Stimulated activated CD8-positive, alpha-beta memory T cell treated with anti-CD3 and anti-CD28 coated beads, Interleukin-4, amount 100 ng/mL, for 24 hours (primary cell): ENCODE results near the gene ITPK1.

Experiments
- DNase-seq: peaks from one replicate; pipeline ENCODE4 v3.0.0-alpha.2; 2020; ENCODE audit warnings: low read depth

The ITPK1 gene

GRCh38 chr14:92988786-92989755 is 126.7 kb downstream of the ITPK1 start:
- DNase-seq: no peak

GRCh38 chr14:92987713-92988510 is 127.8 kb downstream of the ITPK1 start:
- no peak for DNase-seq

- DNase-seq: no peak
Measured at GRCh38 chr14:92987148-92987570, 128.6 kb downstream of the ITPK1 start.

- DNase-seq: no peak
Measured at GRCh38 chr14:92986254-92987147, 129.2 kb downstream of the ITPK1 start.

GRCh38 chr14:92985521-92985920 is 130.2 kb downstream of the ITPK1 start:
- no peak for DNase-seq

- no peak for DNase-seq
Measured at GRCh38 chr14:92984896-92985295, 130.8 kb downstream of the ITPK1 start.

- DNase-seq: no peak
Measured at GRCh38 chr14:92984082-92984788, 131.5 kb downstream of the ITPK1 start.

GRCh38 chr14:92982956-92983355 is 132.8 kb downstream of the ITPK1 start:
- no peak for DNase-seq

GRCh38 chr14:92981726-92982125 is 134.0 kb downstream of the ITPK1 start:
- no peak for DNase-seq

- no peak for DNase-seq
Measured at GRCh38 chr14:92980866-92981265, 134.9 kb downstream of the ITPK1 start.

- DNase-seq: no peak
Measured at GRCh38 chr14:92978229-92979021, 137.3 kb downstream of the ITPK1 start.

- DNase-seq: no peak
Measured at GRCh38 chr14:92976268-92976667, 139.5 kb downstream of the ITPK1 start.

GRCh38 chr14:92974541-92975345 is 141.0 kb downstream of the ITPK1 start:
- no peak for DNase-seq

GRCh38 chr14:92973798-92974372 is 141.8 kb downstream of the ITPK1 start:
- DNase-seq: no peak

- peak; percentile 14 for DNase-seq
Measured at GRCh38 chr14:92973261-92973797, 142.4 kb downstream of the ITPK1 start.

GRCh38 chr14:92971601-92972180 is 144.0 kb downstream of the ITPK1 start:
- DNase-seq: no peak

- no peak for DNase-seq
Measured at GRCh38 chr14:92970271-92970670, 145.5 kb downstream of the ITPK1 start.

GRCh38 chr14:92969871-92970270 is 145.9 kb downstream of the ITPK1 start:
- no peak for DNase-seq
